GM12874 (cell line): Measurements from ENCODE around the gene PARP15.

Source experiments
- TF ChIP-seq, protein P1 (sequence below): IDR thresholded peaks from 2 replicates; pipeline ENCODE4 v1.5.1; 2011; ENCODE audit warnings: low read depth, mild to moderate bottlenecking, control low read depth, low read length, moderate library complexity; ENCODE audit not compliant: insufficient read depth

The PARP15 gene

DNA sequence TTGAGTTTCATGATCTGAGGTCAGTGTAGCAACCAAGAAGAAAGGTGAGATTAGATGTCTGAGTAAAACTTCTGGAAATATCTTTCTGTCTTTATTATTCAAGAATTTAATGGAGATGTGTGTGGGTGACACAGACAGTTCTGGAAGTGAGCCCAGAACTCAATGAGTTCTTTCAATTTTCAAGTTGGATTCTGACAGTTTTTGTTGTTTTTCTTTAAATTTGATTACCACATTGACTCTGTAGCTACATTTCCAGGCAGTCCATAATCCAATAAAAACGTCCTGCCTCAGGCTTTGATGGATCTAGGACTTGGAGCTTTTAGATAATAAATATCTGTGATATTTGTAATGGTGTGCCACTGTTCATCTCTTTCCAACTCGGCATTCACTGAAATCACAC lies 99.3 kb downstream of the PARP15 start:
- TF ChIP-seq, protein P1, sequence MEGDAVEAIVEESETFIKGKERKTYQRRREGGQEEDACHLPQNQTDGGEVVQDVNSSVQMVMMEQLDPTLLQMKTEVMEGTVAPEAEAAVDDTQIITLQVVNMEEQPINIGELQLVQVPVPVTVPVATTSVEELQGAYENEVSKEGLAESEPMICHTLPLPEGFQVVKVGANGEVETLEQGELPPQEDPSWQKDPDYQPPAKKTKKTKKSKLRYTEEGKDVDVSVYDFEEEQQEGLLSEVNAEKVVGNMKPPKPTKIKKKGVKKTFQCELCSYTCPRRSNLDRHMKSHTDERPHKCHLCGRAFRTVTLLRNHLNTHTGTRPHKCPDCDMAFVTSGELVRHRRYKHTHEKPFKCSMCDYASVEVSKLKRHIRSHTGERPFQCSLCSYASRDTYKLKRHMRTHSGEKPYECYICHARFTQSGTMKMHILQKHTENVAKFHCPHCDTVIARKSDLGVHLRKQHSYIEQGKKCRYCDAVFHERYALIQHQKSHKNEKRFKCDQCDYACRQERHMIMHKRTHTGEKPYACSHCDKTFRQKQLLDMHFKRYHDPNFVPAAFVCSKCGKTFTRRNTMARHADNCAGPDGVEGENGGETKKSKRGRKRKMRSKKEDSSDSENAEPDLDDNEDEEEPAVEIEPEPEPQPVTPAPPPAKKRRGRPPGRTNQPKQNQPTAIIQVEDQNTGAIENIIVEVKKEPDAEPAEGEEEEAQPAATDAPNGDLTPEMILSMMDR: no peak

DNA sequence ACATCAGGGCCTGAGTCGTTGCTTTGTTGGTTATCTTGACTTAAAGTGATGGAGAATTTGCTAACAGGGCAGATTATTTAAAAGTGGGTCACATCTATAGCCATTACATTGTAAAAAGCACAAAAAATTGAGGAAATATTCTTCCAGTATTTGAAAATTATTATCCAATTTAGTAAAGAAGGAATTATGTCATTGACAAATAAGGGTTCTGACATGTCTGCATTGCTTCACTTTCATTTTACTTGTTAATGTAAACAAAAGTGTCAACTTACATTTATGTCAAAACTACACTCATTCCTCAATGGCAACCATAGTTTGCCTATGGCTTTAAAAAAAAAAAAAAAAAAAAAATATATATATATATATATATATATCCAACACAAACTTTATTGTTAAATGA lies 99.8 kb downstream of the PARP15 start:
- TF ChIP-seq, protein P1: no peak

DNA sequence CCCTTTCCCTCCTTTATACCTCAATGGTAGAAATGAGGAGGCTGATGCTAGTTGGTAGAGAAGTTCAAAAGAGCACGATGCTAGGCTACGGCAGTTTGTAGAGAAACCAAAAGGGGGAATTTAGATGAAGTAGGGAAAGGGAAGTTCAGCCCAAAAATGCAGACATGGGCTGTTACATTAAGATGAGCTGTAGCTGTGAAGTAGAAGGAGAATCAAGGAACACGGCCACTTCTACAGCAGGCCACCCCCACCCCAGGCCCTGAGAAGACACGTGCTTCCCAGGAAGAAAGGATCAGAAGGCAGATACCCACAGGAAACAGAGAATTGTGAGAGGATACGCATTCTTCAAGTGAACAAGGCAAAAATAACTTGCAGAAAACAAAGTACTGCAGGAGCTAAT lies 101.1 kb downstream of the PARP15 start:
- TF ChIP-seq, protein P1: no peak

DNA sequence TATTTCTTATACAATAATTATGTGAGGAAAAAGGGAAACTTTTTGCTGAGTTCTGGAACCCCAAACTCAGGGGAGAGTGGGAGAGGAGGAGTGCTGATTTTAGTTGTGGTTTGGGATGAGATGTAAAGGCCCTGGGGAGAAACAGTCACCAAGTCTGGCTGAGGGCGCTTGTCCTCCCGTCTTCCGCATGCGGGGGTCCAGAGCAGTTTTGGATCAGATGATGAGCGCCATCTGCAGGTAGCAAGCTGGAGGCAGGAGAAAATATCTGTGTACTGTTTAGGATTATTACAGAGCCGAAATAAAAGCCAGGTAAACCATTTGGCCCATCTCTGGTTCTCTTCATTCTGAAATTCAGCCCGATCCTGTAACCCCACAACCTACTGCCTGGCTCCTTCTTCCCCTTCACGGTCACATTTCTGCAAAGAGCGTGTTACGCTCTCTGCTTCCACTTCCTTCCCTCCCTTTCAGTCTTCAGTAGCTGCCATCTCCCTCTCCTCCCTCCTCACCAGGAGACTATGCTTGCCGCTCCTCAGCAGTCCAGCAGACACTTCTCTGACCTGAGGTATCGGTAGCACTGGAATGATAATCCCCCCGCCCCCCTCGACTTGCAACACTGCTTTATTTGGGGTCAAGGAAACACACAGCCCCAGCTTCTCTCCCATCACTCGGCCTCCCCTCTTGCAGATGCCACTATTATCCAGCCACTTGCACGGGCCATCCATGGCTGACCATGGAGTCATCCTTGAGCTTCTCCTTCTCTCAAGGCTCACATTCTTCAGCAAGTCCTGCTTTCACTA lies 101.8 kb downstream of the PARP15 start:
- TF ChIP-seq, protein P1: peak; percentile 74

DNA sequence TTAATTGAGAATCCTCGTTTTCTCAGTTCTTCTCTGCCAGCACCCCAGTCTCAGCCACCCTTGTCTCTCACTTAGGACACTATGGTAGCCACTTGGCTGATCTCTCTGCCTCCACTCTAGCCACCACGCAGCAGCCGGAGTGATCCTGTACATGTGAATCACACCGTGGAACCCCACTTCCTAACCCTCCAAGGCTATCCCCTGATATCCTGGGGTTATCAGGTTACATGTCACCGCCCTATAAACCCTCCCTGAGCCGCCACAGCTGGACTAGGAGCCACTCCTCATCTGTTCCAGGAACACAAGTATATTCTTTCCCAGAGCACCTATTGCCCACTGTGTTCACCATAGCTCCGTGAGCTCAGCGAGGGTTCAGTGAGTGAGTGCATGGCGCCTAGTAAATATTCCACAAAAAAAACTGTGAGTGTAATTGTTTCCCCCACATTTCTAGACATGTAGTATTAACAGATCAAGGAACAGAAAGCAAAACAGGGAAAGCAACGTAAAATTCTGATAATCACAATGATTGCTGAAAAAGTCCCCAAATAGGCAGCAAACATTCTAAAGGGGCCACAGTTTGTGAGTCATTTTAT lies 102.5 kb downstream of the PARP15 start:
- TF ChIP-seq, protein P1: no peak

DNA sequence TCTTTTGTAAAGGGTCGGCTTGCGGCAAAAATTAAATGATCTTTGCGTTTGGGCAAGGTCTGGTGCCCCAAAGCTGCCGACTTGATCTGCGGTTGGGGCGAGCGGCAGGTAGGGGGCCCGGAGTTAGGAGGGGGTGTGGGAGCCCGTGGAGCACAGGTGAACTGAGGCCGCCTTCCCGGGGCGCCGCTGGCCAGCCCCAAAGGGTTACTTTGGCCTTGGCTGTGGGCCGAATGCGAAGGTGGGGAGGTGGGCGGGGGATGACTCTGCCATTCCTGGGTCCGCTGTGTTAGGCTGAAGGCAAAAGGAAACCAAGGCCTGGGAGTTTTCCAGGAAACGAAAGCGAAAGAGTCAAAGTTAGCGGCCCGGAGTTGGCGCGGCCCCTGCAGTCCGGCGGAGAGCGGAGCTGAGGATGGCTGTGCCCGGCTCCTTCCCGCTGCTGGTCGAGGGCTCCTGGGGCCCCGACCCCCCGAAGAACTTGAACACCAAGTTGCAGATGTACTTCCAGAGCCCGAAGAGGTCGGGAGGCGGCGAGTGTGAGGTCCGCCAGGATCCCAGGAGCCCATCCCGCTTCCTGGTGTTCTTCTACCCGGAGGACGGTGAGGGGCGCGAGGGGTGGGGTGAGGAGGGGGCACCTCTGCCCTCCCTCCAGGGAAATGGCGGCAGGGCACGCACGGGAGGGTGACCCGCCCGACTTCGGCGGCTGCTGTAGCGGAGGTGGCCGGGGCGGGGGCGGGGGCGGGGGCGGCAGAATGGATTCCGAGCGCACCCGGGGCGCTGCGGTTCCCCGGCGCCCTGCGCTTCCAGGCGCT lies 103.2 kb downstream of the PARP15 start, which contains the start of gene PARP14:
TSS of gene PARP14 (plus strand) at position 365 of the 809 bp plus-strand sequence. CDS start at position 410, 45 bp downstream.
- TF ChIP-seq, protein P1: no peak
